ENCODE measurements around the gene TXLNG. TPM values are rescaled to one million over a fixed set of nuclear protein-coding genes. Genes with fewer than 3 reads are reported as not detected.

Gene TXLNG
- total RNA-seq, 2 experiments from 2014 or later = 17.2 to 17.5 TPM

DNA sequence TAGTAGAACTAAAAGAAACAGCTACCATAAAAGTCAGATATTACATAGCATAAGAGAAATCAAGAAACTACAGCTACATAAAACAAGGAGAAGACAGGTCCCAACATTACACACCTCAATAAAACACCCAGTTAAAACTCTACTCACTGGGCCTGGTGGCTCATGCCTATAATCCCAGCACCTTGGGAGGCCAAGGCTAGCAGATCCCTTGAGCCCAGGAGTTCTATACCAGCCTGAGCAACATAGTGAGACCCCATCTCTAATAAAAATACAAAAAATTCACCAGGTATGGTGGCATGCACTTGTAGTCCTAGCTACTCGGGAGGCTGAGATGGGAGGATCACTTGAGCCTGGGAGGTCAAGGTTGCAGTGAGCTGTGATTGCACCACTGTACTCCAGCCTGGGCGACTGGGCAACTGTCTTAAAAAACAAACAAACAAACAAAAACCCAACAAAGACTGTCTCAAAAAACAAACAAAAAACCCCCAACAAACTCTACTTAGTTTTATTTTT is 15.2 kb upstream of the TXLNG start:
- DNase-seq (no peak), ATAC-seq (ENCODE audit: poor library complexity) (no peak)
- ChIA-PET CTCF (no interaction called here), POLR2A (no interaction called here)
- H3K4me3 Mint-ChIP-seq = no peak overlapping the region
- H3K4me1 ChIP-seq (ENCODE audit: insufficient read depth, low read length) = no peaks in the 10 kb centered on the region
- no peaks in the 10 kb centered on the region for H3K9me3 ChIP-seq (ENCODE audit: control insufficient read depth in 1 of 2, insufficient read depth in 1 of 2, low read length in 2 of 2)
- H3K9me3 Mint-ChIP-seq = no peaks in the 10 kb centered on the region
- H3K36me3 ChIP-seq (ENCODE audit: insufficient read depth, low read length) = no peaks in the 10 kb centered on the region
- TF ChIP-seq, protein P1, sequence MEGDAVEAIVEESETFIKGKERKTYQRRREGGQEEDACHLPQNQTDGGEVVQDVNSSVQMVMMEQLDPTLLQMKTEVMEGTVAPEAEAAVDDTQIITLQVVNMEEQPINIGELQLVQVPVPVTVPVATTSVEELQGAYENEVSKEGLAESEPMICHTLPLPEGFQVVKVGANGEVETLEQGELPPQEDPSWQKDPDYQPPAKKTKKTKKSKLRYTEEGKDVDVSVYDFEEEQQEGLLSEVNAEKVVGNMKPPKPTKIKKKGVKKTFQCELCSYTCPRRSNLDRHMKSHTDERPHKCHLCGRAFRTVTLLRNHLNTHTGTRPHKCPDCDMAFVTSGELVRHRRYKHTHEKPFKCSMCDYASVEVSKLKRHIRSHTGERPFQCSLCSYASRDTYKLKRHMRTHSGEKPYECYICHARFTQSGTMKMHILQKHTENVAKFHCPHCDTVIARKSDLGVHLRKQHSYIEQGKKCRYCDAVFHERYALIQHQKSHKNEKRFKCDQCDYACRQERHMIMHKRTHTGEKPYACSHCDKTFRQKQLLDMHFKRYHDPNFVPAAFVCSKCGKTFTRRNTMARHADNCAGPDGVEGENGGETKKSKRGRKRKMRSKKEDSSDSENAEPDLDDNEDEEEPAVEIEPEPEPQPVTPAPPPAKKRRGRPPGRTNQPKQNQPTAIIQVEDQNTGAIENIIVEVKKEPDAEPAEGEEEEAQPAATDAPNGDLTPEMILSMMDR (IDR thresholded peaks at IDR 0.05) = no peak
- no peak overlapping the region for H3K27ac ChIP-seq (ENCODE audit: low read depth in 1 of 2, low read length in 2 of 2)
- no peak overlapping the region for H3K4me3 ChIP-seq (ENCODE audit: low read length)
- H3K36me3 Mint-ChIP-seq (ENCODE audit: low read depth) = no peaks in the 10 kb centered on the region
- intact Hi-C loops (cut with DNase I, micrococcal nuclease) = no loop called here
- H3K27me3 Mint-ChIP-seq = no peaks in the 10 kb centered on the region
- no peaks in the 10 kb centered on the region for H3K4me1 Mint-ChIP-seq (ENCODE audit: low read depth)
- H3K27ac Mint-ChIP-seq = no peak overlapping the region
- H3K27me3 ChIP-seq (ENCODE audit: control insufficient read depth in 1 of 2, insufficient read depth in 2 of 2, low read length in 2 of 2) = no peaks in the 10 kb centered on the region

- CTCF ChIA-PET = no interaction called here
- Mint-ChIP-seq H3K4me1 (ENCODE audit: low read depth) (no peaks in the 10 kb centered on the region), H3K27ac (no peak overlapping the region), H3K36me3 (ENCODE audit: low read depth) (no peaks in the 10 kb centered on the region), H3K9me3 (no peaks in the 10 kb centered on the region), H3K4me3 (no peak overlapping the region), H3K27me3 (no peaks in the 10 kb centered on the region)
- Histone ChIP-seq H3K27ac (ENCODE audit: low read depth in 1 of 2, low read length in 2 of 2) (no peak overlapping the region), H3K36me3 (ENCODE audit: insufficient read depth, low read length) (no peaks in the 10 kb centered on the region), H3K4me3 (ENCODE audit: low read length) (no peak overlapping the region), H3K27me3 (ENCODE audit: control insufficient read depth in 1 of 2, insufficient read depth in 2 of 2, low read length in 2 of 2) (no peaks in the 10 kb centered on the region), H3K4me1 (ENCODE audit: insufficient read depth, low read length) (no peaks in the 10 kb centered on the region), H3K9me3 (ENCODE audit: control insufficient read depth in 1 of 2, insufficient read depth in 1 of 2, low read length in 2 of 2) (no peaks in the 10 kb centered on the region)
- TF ChIP-seq, protein P1 (IDR thresholded peaks at IDR 0.05) = no peak
- POLR2A ChIA-PET = no interaction called here
- intact Hi-C loops (cut with DNase I, micrococcal nuclease) = no loop called here
- ATAC-seq (ENCODE audit: poor library complexity) (no peak), DNase-seq (no peak)
Observed at GRCh38 chrX:16771483-16772398, 14.5 kb upstream of the TXLNG start.

GRCh38 chrX:16772460-16772859 is 13.8 kb upstream of the TXLNG start:
- no peak overlapping the region for H3K4me3 Mint-ChIP-seq
- no peaks in the 10 kb centered on the region for H3K9me3 Mint-ChIP-seq
- H3K36me3 Mint-ChIP-seq (ENCODE audit: low read depth) = no peaks in the 10 kb centered on the region
- intact Hi-C loops (cut with DNase I, micrococcal nuclease) = no loop called here
- ATAC-seq (ENCODE audit: poor library complexity) (no peak), DNase-seq (no peak)
- H3K27me3 Mint-ChIP-seq = no peaks in the 10 kb centered on the region
- ChIA-PET CTCF (no interaction called here), POLR2A (no interaction called here)
- TF ChIP-seq, protein P1 (IDR thresholded peaks at IDR 0.05) = no peak
- no peak overlapping the region for H3K27ac ChIP-seq (ENCODE audit: low read depth in 1 of 2, low read length in 2 of 2)
- H3K27me3 ChIP-seq (ENCODE audit: control insufficient read depth in 1 of 2, insufficient read depth in 2 of 2, low read length in 2 of 2) = no peaks in the 10 kb centered on the region
- H3K27ac Mint-ChIP-seq = no peak overlapping the region
- no peak overlapping the region for H3K4me3 ChIP-seq (ENCODE audit: low read length)
- H3K9me3 ChIP-seq (ENCODE audit: control insufficient read depth in 1 of 2, insufficient read depth in 1 of 2, low read length in 2 of 2) = no peaks in the 10 kb centered on the region
- no peaks in the 10 kb centered on the region for H3K4me1 Mint-ChIP-seq (ENCODE audit: low read depth)
- H3K4me1 ChIP-seq (ENCODE audit: insufficient read depth, low read length) = no peaks in the 10 kb centered on the region
- H3K36me3 ChIP-seq (ENCODE audit: insufficient read depth, low read length) = no peaks in the 10 kb centered on the region
